HG02678 (cell line): Measurements from ENCODE around the gene PRKAG2.
"Not testable (repeated sequence)": the region's sequence is repeated elsewhere in the genome, so short reads cannot be mapped to it uniquely, and the experiment has no call there.

ENCODE experiments used
- ATAC-seq: cut with Tn5 transposase; IDR thresholded peaks from one replicate; pipeline ENCODE4 v1.9.1; 2021; ENCODE audit warnings: mild to moderate bottlenecking, moderate library complexity; ENCODE audit not compliant: unreplicated experiment

The PRKAG2 gene

DNA sequence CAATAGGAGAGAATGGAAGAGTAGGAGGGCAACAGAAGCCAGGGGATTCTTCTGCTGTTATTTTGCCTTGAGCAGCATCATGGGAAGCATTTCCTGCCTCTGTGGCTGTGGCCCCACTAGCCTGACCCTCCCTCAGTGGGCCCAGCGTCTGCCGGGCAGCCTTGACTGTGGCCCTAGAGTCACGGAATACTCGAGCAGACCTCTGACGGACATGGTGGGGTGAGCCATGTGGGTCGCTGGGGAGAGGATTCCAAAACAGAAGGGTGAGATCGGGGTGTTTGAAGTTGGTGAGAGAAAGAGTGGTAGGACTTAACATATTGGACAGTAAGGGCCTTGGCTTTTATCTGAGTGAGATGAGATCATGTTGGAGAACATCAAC, 8.3 kb upstream of the PRKAG2 start:
- ATAC-seq: no peak

DNA sequence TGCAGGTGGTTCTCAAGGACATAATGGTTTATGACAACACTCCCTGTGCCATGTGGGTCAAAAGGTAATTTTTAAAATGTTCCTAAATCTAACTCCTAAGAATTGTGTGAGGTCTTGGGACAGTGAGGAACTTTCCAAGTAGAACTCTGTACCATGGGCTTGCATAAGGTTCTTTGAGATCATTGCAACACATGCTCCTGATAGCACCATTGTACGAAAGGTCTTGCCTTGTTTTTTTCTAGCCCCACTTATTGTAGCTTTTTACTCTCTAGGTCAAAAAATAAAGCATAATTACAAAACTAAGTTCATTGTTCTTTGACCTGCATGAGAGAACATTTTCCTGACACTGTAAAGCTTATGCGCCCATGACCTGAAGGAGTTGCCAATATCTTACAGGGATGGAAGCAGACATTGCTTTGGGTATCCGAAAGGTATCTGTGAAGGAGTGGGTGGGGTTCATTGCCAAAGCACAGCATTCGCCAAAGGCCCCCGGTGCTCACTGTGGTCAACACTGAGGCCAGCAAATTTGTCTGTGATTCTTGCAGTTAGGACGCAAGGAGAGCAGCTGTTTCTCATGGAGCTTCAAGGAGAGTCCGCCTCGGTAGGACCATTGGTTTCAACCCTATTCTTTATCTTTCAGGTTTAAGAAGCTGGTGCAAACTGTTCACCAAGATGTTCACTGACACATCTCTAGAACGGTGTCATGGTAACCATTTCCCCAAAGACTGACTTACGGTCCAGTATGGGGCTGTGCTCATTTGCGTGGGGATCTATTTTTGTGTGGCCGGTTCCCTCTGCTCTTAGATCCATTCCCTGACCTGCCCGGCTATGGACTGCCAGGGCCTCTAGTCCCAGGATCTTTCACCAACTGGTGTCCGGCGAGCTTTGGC, 7.6 kb upstream of the PRKAG2 start:
- ATAC-seq: no peak

DNA sequence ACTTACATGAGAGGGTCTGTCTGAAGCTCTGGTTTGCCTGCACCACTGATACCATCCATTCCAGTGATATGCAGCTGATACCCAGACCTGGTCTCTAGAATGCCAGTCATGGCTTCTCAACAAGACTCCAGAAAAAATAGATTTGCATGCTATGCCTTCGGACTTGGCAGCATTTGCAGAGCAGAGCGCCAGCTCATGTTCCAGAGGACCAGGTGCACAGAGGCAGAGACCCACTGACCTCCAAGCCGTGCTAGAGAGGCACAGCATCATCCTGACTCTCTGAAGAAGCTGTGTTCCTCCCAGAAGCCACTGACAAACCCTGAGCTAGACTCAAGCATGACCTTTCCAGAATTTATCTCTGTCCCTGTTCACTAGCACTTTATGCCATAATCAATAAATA, 6.9 kb upstream of the PRKAG2 start:
- no peak for ATAC-seq

DNA sequence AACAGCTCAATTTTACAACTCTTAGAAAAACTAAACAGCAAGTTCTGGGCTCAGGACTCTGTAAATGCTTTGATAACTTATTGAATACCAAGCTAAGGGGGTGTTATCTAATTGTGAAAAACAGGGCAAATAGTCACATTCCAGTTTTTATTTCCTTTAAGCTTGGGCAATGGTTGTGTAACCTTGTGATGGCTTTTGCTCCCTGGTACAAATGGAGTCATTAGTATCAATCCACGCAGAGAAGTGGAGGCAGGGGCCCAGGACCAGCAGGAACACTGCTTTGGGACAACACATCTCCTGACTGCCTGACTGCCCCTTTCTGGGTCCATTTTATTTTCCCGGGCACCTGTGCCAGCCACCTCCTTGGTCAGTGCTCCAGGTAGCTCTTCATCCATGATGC, 5.8 kb upstream of the PRKAG2 start:
- ATAC-seq: no peak

DNA sequence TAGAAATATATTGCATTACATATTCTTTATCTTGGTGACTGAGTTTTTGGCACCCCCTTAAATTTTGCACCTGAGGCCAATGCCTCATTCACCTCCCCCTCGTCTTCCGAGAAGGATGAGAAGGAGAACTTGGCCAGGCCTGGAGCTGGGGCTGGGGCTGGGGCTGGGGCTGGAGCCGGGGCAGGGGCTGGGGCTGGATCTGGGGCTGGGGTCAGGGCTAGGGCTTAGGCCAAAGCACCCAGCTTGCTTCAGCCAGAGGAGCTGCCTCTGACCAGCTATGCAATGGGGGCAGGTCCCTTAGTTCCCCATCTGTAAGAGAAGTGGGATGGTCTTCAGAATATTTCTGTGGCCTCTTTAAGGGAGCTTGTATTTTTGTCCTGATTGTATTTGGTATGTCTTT, 3.8 kb upstream of the PRKAG2 start:
- no peak for ATAC-seq

DNA sequence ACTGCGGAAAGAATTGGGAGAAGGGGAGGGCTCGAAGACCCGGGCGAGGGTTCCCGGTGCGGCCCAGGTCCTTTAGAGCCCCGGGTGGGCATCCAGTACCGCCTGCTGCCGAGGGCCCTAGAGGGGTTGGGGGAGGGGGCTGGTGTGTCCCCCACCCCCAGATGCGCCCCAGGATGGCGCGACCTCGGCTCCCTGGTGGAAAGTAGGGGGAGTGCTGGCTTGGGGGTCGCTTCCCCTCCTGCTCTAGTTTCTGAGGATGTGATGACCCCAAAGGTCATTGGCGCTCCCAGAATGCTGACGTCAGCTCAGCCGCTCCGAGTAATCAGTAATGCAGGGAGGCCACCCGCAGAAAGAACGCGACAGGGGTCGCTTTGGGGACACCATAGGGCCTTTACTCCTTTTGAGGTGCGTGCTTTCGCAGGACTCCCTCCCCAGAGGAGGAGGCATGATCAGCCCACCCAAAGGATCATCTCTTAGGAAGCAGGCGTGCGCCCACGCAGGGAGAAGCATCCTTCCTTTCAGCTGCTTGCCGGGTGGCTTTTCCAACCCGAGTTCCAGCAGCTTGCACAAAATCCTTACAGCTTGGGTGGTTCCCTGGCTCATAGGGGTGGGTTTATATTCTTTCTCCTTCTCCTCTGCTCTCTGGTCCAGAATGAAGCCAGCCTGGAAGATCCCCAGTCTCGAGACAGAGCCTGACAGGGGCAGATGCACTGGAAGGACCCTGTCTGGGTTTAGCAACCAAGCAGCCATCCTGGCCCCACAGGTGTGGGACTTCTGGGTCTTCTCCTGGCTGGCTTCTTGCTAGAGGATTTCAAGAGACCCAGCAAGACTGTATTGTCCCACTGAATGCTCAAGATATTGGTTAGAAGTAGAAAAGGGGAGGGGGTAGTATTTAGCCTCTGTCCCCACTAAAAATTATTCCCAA, 1.3 kb upstream of the PRKAG2 start:
- no peak for ATAC-seq

DNA sequence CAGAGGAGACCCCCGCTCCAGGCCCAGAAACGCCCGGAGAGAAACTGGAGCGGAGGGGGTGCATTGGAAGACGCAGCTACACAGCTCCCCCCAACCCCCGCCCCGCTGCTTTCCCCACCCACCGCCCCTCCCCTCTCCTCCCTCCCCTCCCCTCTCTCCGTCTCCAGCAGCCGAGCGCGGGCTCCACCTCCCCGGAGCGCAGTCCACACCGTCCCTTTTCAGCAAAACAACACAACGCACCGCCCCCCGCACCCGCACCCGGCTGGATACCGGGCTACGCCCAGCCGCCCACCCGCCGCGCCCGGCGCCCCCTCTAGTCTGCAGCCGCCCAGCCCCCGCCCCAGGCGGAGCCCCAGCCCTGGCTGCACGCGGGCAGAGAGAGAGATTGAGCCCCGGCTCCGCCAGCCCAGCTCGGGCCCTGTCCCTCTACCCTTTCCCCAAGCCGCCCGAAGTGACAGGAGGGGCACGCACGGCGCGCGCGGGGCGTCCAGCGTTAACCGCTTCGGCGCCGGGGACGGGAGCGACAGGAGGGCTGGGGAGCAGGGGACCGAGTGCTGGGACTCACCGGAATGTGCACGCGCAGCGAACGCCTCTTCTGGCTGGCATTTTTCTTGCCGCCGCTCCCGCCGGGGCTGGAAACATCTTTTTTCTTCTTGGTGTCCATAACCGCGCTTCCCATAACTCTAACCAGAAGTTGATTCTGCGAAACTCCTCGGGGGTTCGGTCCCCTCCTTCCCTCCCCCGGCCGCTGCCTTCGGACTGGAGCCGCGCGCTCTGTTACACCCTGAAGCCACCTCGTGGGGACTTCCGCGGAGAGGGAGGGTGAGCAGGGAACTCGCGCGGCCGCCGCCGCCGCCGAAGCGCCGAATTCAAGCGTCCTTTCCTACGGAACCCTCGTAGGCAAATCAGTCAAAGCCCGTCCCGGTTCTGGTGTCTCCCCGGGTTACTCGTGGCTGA, 695 bp downstream of the PRKAG2 start:
- ATAC-seq: peak; percentile 42

DNA sequence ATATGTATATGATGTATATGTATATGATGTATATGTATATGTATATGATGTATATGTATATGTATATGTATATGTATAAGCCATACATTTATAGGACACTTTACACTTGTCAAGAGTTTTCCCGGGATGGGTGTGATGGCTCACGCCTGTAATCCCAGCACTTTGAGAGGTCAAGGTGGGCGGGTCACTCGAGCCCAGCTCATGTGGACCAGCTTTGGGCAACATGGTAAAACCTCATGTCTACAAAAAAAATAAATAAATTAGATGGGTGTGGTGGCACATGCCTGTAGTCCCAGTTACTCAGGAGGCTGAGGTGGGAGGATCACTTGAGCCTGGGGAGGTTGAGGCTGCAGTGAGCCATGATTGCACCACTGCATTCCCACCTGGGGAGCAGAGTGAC, 2.4 kb downstream of the PRKAG2 start:
- ATAC-seq: not testable (repeated sequence)

DNA sequence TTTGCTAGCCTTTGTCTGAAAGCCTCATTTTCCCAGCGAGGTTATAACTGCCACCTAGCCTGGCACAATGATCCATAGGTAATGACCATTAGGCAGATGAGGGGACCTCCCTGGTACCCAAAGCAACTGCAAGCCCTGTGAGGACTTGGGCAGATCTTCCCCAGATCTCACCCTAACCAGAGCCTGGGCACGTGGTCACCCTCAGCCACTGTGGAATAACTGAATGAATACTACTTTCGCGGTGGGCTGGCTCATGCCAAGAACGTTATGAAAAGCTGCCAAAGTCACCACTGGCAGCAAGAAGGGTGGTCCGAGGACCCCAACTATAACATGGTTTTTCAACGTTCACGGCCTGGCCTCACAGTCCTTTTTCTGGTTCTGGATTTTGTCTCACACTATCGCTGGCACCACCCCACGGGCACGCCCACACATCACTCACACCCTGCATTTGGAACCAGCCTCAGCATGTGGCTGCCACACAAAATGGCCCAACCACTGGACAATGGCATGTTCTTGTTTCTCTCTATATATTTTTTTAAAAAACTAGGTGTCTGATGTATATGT, 3.4 kb downstream of the PRKAG2 start:
- ATAC-seq: no peak

DNA sequence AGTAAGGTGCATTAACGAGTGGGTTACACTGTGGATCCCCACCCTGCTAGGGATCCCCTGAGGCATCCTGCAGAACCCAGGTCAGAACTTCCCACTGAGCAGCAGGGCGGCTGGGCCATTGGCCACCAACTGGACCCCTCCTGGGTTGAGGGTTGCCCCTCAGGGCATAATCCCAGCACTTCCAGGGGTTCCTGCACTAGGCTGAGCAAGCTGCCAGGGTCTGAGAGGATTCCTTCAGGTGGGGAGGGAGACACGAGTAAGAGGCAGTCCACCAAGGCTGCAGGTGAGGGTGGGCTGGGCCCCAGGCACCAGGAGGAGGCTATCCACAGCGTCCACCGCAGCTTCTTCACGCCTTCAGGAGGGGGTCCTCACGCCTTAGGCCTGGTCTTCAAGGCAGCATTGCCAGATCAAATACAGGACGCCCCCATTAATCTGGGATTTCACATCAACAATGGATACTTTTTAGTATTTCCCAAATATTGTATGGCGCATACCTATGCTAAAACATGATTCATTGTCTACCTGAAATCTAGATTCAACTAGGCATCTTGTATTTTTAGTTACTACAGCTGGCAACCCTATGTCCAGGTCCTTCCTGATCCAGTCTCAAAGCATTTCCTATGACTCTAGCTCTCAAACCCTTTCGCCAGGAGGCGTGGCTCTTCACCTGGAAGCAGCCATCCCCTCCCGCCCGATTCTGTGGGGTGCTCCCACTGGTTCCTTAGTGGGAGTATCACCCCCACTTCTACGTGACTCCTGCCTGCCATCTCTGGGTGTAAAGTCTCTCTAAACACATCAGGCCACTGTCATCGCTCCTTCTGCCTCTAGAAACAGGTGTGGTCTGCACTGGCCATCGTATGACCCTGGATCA, 4.1 kb downstream of the PRKAG2 start:
- ATAC-seq: no peak

DNA sequence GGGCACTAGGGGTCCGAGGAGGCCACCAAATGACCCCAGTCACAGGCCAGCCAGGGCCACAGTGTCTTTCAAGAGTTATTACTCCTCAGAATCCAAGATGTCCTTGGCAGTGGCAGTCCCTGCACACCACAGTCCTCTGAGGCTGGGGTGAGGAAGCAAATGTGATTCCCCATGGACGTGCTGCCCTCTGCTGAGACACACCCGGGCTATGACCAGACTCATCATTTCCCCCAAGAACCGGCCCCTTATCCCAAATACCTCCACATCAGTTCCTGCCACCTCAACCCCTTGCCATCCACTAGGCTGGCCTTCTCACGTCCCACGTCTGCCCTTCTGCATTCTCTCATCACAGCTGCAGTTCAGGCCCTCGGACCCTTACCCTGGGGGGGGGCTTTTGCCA, 5.0 kb downstream of the PRKAG2 start:
- no peak for ATAC-seq

DNA sequence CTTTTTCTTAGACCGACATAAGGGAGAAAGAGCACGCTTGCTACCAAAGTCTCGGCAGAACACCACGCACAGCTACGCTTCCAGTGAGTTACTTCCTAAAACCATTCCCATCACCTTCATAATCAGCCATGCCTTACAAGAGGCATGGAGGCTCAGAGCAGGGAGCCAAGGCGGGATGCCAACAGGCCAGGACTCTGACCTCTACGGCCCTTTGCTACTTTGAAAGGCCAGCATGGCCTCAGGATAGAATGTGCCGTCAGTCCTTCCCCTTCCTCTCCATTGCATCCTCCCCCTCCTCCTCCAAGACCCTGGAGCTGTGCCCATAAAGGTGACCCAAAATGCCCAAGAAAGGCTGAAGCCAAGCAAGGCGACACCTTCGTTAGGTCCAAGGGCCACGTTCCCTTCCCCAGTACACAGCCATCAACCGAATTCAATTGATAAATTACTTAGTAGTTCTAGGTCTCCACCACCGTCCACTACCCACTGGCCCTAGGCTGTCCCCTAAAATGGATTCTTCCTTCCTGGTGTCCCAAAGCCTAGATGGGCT, 5.7 kb downstream of the PRKAG2 start:
- ATAC-seq: no peak

DNA sequence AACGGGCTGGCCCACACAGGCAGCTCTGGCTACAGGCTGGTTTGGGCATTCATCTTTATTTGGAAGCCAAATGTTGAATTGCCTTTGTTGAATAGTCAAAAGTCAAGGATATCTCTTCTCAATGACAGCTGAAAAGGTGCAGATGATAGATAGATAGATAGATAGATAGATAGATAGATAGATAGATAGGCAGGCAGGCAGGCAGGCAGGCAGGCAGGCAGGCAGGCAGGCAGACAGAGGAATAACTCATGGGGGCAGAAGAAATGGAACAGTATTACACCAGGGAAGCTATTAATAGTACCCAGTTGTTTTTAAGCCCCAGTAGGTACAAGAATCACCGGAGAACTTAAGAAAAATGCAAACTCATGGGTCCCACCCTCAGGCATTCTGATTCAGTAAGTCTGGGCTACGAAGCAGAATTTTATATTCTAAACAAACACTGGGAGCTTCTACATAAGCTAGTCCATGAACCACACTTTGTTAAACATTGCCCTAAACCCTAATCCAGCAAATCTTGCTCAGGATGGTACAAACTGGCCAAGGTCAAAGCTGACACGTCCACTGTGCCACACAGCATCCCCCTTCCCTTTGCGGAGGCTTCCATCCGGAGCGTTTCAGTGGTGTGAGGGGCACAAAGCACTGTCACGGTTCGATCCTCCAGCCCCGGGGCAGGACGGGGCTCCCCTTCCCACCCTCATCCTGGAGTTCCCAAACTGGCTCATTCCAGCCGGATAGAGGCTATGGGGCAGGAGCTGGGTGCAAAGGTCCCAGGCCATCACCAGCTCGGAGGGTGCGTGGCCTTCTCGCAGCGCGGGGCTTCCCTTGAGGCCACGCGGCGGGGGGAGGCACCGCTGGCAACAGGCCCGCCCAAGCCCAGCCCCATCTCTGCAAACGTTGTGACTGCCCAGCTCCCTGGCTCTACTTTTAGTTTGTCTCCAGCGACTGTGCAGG, 6.7 kb downstream of the PRKAG2 start:
- ATAC-seq: no peak

DNA sequence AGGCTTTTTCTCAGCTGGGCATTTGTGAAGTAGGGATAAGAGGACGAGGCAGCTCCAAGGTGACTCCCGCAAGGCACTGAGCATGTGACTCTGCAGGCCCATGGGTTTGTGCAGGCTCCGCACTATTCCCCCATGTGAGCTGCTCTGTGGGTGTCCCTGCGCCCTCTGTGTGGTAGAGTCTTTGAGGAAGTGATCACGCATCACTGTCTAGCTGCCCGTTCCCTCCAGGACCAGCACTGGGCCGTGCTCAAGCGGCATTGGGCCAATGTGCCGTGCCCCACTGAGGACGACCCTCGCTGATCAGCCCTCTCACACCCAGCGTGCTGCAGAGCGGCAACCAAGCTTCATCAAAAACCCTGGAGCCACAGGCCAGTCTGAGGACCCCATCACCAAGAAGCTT, 7.5 kb downstream of the PRKAG2 start:
- no peak for ATAC-seq

DNA sequence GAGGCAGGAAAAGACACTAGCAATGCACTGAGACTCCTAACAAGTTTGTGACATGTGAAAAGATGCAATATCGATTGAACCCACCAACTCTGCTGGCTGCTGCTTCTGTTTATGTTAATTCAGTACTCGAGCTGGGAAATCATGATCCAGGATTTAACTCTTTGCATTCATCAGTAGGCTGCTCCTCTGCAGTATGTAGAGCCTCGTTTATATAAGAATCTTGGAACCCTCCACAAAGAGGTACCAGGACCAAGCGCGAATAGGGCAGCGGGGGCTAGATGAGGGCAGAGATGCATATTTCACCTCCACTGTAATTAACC, 7.8 kb downstream of the PRKAG2 start:
- no peak for ATAC-seq

DNA sequence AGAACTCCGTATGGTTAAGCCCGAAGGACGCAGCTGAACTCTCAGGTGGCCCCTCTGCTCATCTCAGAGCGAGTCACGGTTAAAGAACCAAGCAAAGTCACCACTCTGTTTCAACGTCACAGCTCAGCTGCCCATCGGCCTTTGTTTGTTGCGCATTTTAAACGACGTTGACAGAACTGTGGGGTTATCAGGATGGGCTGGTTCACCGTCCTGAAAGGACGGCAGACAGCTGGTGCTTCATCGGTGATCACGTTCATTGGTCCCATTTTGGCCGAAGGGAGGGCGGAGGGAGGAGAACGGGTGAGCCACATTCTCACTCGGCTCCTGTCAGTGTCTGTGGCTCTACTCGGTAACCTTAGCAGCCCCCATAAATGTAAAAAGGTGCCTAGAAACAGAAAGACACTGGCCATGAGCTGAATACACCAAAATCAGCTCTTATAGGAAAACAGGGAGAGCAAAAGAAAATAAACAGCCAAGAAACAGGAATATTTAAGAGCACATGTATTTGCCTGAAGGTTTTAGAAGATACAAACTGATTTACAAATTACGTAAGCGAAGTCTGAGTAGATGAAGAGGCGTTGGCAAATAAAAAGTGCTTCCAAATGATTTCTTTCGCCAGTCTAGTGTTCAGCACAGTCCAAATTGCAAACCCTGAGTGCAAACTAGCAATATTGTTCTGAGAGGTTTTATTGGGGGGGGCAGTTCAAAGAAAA, 8.4 kb downstream of the PRKAG2 start:
- no peak for ATAC-seq

DNA sequence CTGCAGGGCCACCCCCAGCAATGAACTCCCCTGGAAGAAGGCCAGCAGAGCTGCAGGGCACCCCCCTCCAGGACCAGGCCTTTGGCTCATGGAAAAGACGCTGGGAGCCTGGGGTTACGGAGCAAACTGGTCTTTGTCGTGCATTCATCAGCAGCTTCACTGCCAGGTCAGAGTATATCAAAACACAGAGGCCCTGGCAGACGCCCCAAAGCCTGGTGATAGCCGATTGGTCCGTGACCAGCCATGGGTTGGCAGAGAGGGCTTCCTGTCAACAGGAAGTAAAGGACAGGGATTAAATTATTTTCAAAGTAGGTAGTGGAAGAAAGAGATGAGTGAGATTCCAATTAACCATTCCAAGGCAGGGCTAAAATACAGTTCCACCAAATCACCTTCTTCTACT, 9.0 kb downstream of the PRKAG2 start:
- no peak for ATAC-seq
